ENCODE results near the gene MAP2K5.

MAP2K5 gene

GRCh38 chr15:67542420-67543347 lies at the start of gene MAP2K5:
Gene MAP2K5 (plus strand): TSS chr15:67542703. CDS start chr15:67543336, 633 bp downstream.
- FAIRE-seq, result no peak

GRCh38 chr15:67495585-67495984 lies 46.9 kb upstream of the MAP2K5 start:
- FAIRE-seq (no peak), DNase-seq (ENCODE audit: insufficient read length, low spot score) (no peak)
- no peak for TF ChIP-seq CTCF (IDR thresholded peaks at IDR 0.05; ENCODE audit: insufficient read depth, missing control alignments)

More at GRCh38 chr15:67542420-67543347, at the start of gene MAP2K5:
- no peak for TF ChIP-seq CTCF (IDR thresholded peaks at IDR 0.05; ENCODE audit: insufficient read depth, missing control alignments)
- no peak for DNase-seq (ENCODE audit: insufficient read length, low spot score)

- TF ChIP-seq CTCF (IDR thresholded peaks at IDR 0.05; ENCODE audit: insufficient read depth, missing control alignments), result peak; percentile 58
- FAIRE-seq, result no peak
- no peak for DNase-seq (ENCODE audit: insufficient read length, low spot score)
These were observed 41.2 kb upstream of the MAP2K5 start for GRCh38 chr15:67501177-67501835.

- TF ChIP-seq CTCF (IDR thresholded peaks at IDR 0.05; ENCODE audit: insufficient read depth, missing control alignments), result no peak
- no peak for FAIRE-seq
- no peak for DNase-seq (ENCODE audit: insufficient read length, low spot score)
These were observed 40.6 kb upstream of the MAP2K5 start for GRCh38 chr15:67501836-67502461.

GRCh38 chr15:67504056-67504455 lies 38.4 kb upstream of the MAP2K5 start:
- FAIRE-seq (no peak), DNase-seq (ENCODE audit: insufficient read length, low spot score) (no peak)
- no peak for TF ChIP-seq CTCF (IDR thresholded peaks at IDR 0.05; ENCODE audit: insufficient read depth, missing control alignments)

- no peak for TF ChIP-seq CTCF (IDR thresholded peaks at IDR 0.05; ENCODE audit: insufficient read depth, missing control alignments)
- FAIRE-seq, result no peak
- no peak for DNase-seq (ENCODE audit: insufficient read length, low spot score)
These were observed 37.7 kb upstream of the MAP2K5 start for GRCh38 chr15:67504796-67505195.
